DND-41 (cell line): ENCODE results near the gene MSRB3.

ENCODE experiments used
- EZH2 ChIP-seq: IDR thresholded peaks from 3 replicates; pipeline ENCODE4 v1.6.1; 2012; ENCODE audit warnings: borderline replicate concordance, low read depth, mild to moderate bottlenecking, moderate library complexity, low read length, inconsistent platforms; ENCODE audit not compliant: severe bottlenecking
- TF ChIP-seq, protein P1 (sequence below): IDR thresholded peaks from 2 replicates; pipeline ENCODE4 v1.5.1; 2012; ENCODE audit warnings: borderline replicate concordance, low read length, moderate library complexity, mild to moderate bottlenecking; ENCODE audit not compliant: poor library complexity, severe bottlenecking; ENCODE audit errors: extremely low read depth

GRCh38 chr12:65329721-65330120 is 51.2 kb downstream of the MSRB3 start:
- TF ChIP-seq, protein P1, sequence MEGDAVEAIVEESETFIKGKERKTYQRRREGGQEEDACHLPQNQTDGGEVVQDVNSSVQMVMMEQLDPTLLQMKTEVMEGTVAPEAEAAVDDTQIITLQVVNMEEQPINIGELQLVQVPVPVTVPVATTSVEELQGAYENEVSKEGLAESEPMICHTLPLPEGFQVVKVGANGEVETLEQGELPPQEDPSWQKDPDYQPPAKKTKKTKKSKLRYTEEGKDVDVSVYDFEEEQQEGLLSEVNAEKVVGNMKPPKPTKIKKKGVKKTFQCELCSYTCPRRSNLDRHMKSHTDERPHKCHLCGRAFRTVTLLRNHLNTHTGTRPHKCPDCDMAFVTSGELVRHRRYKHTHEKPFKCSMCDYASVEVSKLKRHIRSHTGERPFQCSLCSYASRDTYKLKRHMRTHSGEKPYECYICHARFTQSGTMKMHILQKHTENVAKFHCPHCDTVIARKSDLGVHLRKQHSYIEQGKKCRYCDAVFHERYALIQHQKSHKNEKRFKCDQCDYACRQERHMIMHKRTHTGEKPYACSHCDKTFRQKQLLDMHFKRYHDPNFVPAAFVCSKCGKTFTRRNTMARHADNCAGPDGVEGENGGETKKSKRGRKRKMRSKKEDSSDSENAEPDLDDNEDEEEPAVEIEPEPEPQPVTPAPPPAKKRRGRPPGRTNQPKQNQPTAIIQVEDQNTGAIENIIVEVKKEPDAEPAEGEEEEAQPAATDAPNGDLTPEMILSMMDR: no peak
- no peak for TF ChIP-seq EZH2
